HT-29 (cell line): ENCODE results near the gene CHMP3. TPM values are rescaled to one million over a fixed set of nuclear protein-coding genes. Genes with fewer than 3 reads are reported as not detected.
"Not testable (repeated sequence)": the region's sequence is repeated elsewhere in the genome, so short reads cannot be mapped to it uniquely, and the experiment has no call there.

ENCODE experiments used
- DNase-seq: peaks from one replicate; pipeline ENCODE4 v3.0.0-alpha.2; 2015; ENCODE audit warnings: low spot score
- total RNA-seq: library from RNA; depleted of rRNA; stranded (reverse); fragments of >200 nt; shearing (Covaris generic); gene quantifications from 2 replicates; pipeline ENCODE4 v1.2.3, GENCODE V29; 2014

CHMP3 gene
- total RNA-seq, 1 experiment from 2014 or later = 29.9 TPM

DNA sequence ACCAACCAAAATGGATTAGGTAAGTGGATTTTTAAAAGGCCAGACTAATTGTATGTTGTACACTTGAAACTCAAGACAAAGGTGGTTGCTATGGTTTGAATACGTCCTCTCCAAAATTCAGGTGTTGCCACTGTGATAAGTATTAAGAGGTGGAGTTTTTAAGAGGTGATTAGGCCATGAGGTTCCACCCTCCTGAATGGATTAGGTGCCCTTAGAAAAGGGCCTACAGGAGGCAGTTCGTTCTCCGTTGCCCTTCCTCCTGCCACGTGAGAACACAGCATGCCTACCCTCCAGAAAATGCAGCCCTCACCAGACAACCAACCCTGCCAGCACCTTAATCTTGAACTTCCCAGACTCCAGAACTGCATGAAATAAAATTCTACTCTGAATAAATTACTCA, 51.2 kb downstream of the CHMP3 start:
- DNase-seq = no peak

DNA sequence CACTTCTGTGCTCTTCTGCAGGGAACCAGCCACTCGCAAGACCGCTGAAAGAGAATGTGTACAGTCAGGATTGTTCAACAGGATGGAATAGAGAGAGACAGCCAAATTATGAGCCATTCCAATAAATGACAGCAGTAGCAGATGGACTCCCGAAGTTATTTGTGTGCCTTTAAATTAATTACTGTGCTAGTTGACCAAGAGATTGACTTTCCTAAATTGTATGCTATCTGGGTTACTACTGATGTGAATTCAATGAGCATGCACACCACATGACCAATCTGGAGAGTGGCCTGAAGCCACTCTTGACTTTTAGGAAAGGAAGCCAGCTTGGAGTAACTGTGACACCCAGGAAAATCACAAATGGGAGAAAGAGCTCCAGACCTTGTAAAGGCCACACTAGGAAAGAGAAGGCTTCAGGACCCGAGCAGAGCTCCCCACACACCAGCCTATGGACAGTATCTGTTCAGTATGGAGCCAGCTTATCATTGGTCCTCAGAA, 52.8 kb downstream of the CHMP3 start:
- no peak for DNase-seq

DNA sequence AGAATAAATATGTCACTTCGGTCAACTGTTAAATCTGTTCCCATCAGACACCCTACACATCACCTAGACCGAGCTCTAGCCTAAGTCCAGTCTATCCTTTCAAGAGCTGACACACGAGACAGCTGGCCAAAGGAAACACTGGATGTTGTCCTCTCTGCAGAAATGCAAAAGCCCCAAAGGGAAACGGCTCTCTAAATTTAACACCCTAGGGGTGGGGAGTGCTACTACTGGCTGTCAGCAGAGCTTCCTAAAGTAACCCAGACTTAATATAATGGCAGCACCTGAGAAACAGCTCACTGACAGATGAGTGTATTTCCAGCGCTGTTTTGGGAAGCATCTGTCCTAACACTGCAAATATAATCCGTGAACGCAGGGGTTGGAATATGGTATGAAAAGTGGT, 55.6 kb downstream of the CHMP3 start:
- no peak for DNase-seq

DNA sequence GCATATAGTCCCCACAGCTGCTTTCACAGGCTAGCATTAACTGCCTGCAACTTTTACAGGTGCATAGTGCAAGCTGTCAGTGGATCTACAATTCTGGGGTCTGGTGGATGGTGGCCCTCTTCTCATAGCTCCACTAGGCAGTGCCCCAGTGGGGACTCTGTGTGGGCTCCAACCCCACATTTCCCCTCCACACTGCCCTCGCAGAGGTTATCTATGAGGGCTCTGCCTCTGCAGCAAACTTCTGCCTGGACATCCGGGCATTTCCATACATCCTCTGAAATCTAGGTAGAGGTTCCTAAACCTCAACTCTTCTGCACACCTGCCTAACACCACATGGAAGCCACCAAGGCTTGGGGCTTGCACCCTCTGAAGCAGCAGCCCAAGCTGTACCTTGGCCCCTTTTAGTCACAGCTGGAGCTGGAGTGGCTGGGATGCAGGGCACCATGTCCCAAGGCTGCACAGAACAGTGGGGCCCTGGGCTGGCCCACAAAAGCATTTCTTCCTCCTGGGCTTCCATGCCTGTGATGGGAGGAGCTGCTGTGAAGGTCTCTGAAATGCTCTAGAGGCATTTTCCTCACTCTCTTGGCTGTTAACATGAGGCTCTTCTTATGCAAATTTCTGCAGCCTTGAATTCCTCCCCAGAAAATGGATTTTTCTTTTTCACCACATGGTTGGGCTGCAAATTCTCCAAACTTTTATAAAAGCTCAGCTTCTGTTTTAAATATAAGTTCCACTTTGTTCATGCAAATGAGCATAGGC, 62.7 kb downstream of the CHMP3 start:
- DNase-seq = no peak

DNA sequence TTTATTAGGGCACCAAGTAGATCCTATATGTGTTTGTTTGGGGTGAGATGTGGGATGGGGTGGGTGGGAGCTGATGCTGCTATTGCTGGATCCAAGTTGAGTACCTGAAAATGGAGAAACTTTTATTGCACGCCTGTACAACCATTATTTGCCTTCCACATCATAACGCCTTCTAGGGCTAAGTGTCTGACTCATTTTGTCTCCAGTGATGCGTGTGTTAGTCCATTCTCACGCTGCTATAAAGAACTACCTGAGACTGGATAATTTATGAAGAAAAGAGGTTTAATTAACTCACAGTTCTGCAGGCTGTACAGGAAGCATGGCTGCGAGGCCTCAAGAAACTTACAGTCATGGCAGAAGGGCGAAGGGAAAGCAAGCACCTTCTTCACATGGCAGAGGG, 63.9 kb downstream of the CHMP3 start:
- no peak for DNase-seq

DNA sequence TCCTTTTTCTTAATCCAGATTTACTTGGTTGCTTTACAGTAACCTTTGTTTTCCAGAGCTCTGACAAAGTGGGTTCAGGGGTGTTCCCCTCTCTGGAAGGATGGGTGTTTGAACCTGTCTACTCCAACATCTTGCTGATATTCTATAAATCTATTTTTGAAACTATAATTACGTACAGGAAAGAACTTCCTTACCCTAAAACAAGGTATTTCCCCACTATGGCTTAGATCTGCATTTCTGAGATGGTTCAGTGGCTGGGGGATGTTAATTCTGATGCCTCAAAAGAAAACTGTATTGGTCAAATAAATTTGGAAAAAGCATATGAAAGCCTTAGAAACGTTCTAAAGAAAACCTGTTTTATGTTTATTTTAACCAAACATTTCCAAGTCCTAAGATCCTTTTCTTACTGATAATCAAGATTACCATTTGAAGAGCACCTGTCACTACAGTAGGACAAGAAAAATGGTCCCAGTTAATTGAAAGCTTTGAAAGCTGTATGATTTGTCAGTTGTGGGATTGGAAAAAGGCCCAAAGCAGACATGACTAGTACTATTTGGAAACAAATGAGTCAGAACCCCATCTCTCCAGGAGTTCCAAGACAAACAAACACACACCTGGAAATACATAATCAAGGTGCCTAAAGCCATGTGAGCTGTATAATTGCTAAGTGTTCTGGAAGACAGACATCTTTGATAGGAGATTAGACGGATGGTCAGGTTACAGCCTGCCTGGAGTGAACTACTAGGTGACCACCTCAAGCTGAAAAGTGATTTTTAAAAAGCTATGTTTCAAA, 64.6 kb downstream of the CHMP3 start:
- DNase-seq = no peak

DNA sequence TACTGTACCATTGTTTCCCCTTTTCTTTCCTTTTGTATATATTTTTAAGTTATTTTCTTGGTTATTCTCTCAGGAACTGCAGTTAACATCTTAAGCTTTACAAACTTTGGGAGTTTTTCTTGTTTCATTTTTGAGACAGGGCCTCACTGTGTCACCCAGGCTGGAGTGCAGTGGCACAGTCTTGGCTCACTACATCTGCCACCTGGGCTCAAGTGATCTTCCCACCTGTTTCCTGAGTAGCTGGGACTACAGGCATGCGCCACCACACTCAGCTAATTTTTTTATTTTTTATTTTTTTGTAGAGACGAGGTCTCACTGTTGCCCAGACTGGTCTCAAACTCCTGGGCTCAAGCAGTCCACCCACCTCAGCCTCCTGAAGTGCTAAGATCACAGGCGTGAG, 66.9 kb downstream of the CHMP3 start:
- not testable (repeated sequence) for DNase-seq

DNA sequence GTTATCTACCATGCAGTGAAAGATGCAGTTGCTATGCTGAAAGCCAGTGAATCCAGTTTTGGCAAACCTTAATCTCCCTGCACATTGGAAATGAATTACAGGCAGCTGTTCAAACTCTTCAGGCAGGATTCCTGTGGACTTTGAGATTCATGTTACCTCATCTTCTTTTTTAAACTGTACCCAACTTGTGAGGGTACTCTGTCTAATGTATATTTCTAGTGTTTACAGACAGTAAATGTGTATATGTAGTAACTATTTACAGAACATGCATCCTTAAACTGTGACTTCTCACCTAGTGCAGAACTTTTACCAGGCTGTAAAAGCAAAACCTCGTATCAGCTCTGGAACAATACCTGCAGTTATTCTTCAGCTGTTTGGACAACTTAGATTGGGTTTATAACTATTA, 71.2 kb downstream of the CHMP3 start:
- no peak for DNase-seq

DNA sequence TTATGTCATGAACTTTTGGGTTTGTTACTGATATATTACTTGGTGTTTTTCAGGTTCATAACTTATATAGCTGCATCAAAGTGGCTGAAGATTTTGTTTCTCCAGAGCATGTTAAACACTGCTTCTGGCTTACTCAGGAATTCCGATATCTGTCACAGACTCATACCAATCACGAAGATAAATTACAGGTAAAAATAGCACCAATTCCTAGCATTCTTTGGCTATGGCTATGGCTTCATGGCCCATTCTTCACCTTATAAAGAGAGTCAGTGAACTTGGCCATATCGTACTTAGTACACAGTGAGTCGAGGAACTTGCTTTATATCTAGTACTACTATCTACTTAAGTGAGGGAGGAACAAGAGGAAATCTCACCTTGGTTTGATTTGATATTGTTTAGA, 72.2 kb downstream of the CHMP3 start:
- DNase-seq = no peak

DNA sequence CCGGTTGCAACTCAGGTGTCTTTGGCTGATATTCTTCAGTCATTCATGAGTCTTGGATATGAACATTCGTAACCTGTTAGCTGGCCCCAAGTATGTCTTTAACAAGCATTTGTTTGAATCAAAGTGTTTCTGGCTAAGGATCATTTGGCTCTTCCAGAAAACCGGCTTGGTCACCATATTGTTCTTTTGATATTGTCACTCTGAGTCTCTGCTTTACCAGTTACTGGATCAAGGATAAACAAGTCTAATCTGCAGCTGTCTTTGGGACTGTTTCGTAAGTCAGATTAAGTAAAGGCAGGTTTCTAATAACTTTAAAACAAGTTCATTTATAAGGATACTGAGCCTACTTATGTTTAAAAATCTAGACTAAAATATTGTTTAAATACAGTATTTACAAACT, 73.0 kb downstream of the CHMP3 start:
- DNase-seq = no peak

DNA sequence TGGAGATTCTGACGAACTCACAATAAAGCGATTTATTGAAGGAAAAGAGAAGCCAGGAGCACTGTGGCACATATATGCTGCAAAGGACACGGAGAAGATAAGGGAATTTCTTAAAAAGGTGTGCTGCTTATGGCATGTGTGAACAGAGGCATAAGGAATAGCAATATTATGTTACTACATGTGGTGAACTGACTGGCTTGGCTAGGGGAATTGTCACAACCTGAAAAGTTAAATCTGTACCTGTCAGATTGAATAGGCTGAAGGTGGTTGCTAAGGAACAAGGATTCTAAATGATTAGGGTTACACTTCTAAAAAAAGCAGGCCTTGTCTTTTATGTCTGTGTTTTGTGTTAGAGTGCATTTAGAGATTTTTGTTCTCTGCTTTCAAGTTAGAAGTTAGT, 73.7 kb downstream of the CHMP3 start:
- no peak for DNase-seq

DNA sequence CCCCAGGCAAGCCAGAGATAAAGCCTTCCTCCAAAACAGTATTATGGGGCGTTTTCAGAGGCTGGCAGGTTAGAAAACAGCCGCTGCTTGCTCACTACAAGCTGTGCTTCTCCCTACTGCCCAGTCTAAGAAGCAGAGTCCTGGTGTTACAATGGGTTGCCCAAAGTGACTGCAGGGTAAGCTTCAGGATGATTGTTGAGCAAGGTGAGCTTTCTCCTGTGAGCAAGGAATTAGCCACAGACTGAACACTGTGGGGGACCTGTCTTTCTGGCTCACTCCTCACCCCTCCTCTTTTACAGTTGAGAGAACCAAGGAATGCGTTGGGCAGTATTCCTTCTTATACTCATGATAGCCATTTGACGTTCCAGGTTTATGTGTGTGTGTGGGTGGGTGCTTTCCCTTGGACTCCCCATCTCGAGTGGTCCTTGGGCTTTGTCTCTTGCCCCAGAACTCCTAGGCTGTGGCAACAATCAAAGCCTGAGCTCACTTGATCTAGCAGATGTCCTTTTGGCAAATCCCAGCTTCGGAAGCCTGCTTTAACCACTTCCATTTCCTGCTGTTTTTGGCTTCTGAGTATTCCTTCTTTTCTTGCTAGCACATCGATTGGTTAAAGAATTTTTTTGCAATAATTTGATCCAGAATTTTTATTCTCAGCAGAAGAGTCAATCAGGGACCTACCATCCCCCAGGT, 74.5 kb downstream of the CHMP3 start:
- no peak for DNase-seq

DNA sequence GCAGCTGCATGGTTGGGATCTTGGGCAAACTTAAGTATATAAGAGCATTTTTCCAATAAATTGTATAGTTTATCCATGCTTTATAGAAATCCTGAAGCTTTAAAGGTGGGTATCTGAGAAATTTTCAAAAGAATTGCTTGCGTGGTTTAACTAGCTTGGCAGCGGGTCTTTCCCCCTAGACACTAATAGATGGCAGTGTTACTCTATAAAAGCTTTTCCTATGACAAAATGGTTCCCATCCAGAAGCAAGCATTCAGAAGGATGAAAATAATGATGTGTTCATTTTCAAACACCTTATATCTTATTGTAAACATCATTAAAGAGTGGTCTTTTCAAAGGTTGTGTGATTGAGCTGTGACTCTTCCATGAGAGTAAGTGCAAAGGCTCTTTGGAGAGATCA, 76.2 kb downstream of the CHMP3 start:
- no peak for DNase-seq

DNA sequence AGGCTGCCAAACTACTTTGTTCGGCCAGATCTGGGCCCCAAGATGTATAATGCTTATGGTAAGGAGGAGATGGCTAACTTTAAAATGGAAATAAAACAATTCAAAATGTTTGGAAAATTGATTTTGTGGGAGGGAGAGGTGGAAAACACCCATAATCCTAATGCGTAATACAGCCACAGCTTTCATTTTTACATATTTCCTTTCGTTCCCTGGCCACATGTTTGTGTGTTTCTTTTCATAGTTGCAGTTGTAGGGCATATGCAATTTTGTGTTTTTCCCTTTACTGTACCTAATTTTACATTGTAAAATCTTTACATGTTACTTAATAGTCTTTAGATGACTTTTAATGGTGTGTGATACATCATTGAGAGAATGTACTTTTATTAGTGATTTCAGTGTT, 77.4 kb downstream of the CHMP3 start:
- no peak for DNase-seq

DNA sequence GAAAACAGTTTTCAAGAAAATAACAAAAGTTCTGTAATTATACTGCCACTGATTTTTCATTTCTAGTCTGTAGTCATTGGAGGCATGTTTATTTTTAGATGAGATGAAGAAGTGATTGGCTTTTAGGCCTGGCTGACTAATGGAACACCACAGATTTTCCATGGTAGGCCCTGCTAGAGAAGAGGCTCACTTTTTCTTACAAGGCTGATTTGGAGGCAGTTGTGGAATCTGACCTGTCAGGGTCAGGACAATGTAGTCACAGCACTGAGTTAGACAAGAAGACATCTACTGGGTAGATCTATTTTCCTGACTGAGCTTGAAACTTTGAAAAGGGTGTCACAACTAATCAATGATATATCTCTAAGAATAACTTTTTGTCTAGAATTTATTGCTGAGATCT, 78.1 kb downstream of the CHMP3 start:
- DNase-seq = no peak

DNA sequence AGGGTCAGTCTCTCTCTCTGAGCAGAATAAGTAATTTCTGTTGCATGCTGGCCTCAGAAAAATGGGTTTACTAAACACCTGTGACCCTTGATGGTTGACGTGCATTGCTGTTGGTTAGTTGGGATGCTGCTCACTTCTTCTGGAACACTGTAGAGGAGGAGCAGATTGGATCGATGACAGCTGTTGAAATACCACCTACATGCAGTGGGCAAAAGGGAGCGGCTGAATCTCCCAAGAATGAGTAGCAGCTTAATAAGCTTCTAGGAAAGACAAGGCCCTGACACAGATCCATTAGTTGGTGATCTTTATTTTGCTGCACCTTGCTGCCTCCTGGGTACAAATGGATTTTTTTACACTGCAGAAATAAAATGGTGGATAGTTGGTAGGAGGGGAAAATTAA, 78.9 kb downstream of the CHMP3 start:
- no peak for DNase-seq

DNA sequence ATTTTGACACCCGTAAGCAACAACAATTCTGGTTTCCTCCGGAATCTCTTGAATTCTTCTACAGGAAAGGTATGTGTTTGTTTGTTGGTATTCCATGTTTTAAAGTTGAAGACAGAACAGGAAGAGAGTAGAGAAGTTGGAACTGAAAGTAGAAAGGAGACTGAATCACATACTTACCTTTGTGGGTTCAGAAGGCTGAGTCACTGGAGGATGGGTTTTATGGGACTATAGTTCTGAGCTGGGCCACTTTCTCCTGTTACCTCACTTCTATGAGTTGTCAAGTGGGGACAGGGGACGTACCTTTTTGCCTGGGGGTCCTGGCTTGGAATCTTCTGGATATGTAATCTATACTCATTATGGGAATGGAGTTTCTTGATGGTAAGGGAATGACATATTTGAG, 81.2 kb downstream of the CHMP3 start:
- no peak for DNase-seq

DNA sequence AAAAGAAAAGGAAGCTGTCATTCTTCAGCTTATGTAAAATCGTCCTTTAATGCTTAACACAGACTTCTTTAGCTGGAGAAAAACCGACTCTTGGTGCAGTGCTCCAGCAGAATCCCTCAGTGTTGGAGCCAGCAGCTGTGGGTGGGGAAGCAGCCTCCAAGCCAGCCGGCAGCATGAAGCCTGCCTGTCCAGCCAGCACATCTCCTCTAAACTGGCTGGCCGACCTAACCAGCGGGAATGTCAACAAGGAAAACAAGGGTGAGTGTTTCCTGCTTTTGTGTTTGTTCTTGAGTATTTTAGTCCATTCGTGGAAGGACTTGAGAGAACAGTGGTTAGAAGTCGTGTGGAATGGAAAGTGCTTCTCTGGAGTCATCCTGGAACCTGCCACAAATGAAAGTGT, 83.1 kb downstream of the CHMP3 start:
- DNase-seq = no peak

DNA sequence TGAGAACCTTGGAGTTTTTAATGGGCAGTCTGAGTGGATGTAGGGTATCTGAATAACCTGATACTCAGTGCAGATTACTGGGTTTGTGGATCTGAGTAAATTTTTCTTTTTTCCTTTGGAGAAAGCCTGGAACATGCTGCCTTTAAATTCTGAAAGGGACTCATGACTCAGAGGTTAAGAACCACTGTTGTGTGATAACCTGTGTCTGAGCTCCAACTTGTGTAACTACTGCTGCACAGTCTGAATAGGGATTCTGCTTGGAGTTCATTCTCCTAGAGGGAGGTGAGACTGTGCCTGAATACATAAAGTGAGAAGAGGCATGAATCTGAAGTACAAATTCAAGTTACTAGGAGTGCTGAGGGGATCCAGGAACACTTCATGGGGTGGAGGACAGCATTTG, 85.9 kb downstream of the CHMP3 start:
- DNase-seq = no peak

DNA sequence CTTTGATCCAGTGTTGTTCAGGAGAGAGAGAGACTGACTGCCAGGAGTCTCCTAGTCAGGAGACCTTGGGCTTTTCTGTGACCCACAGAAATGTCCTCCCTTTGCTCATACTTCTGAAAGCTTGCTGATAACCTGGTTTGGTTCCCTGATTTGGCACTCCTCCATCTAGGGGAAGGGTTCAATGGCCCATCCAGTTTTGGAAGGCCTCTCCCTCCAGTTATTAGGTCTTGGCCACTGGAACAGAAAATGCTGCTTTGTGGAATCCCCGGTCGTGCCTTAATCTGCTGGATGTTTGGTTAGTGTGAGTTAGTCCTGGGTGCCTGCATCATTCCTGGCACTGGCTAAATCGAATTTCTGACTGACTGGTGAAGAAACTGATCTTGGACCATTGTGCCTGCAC, 86.3 kb downstream of the CHMP3 start:
- DNase-seq = no peak

DNA sequence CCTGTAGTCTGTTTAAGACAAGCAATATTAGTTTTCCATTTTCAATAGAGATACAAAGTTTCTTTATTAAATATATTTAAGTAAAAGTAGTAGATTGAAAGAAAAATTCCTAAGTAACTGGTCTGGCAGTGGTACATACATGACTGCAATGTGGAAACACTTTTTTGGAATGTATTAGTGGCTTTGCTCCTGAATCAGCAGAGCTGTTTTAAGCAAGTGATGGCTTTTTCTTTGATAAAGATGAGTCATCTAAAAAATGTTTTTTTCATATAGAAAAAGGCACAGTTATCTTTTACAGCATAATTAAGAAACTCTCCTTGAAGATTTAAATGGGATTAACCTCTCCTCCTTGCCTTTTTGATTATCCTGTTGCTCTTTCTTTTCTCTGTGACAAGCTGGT, 87.2 kb downstream of the CHMP3 start:
- no peak for DNase-seq

DNA sequence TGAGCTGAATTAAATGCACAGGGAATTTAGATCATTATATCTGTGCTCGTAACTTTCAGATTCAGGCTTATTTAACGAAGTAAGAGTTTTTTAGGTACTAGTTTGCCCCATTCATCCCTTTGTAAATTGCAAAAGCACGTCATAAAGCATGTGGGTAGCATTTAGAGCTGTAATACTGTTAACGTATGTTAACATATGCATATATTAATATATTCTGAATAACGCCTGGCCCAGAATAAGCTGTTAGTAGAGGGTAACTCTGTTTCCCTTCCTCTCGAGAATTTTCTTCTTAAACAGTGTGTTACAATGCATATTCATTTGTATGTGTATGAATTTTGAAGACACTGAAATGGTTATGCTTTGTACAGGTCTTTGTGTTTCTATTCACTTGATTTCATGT, 91.6 kb downstream of the CHMP3 start:
- no peak for DNase-seq

DNA sequence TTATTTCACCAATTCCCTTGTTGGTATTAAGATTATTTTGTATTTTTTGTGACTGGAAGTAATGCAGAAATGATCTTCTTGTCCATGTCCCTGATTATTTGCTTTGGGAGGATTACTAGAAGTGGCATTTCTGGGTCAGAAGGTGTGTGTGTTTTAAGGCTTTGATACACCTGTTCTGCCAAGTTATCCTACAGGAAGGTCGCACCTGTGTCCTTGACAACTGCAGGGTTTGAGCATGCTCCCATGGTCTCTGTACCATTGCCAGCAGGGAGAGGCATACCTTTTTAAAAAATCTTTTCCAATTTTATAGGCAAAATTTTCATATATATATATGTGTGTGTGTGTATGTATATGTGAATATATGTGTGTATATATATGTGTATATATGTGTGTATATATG, 92.4 kb downstream of the CHMP3 start:
- no peak for DNase-seq
